HG02870 (cell line): ENCODE data around the gene GALNT12.

Experiments
- ATAC-seq: cut with Tn5 transposase; IDR thresholded peaks from one replicate; pipeline ENCODE4 v1.9.1; 2021; ENCODE audit warnings: mild to moderate bottlenecking, moderate library complexity; ENCODE audit not compliant: unreplicated experiment

Gene GALNT12

DNA sequence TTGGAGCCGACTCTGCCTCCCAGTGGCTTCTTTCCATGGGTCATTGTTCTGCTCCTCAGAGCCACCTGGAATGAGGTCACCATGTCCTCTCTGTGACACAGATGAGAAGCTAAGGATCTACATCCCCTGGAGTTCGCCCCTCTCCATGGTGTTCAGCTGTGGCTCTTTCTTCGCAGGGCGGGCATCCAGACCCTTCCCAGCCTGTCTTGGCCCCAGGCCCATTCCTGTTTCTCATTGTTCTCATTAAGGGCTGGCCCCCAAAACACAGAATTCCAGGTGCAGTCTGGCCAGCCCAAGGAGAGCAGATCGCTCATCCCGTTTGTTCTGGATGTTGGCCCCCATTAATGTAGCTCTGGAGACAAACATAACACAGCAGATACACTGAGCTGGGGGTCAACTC is 69.8 kb downstream of the GALNT12 start:
- no peak for ATAC-seq

DNA sequence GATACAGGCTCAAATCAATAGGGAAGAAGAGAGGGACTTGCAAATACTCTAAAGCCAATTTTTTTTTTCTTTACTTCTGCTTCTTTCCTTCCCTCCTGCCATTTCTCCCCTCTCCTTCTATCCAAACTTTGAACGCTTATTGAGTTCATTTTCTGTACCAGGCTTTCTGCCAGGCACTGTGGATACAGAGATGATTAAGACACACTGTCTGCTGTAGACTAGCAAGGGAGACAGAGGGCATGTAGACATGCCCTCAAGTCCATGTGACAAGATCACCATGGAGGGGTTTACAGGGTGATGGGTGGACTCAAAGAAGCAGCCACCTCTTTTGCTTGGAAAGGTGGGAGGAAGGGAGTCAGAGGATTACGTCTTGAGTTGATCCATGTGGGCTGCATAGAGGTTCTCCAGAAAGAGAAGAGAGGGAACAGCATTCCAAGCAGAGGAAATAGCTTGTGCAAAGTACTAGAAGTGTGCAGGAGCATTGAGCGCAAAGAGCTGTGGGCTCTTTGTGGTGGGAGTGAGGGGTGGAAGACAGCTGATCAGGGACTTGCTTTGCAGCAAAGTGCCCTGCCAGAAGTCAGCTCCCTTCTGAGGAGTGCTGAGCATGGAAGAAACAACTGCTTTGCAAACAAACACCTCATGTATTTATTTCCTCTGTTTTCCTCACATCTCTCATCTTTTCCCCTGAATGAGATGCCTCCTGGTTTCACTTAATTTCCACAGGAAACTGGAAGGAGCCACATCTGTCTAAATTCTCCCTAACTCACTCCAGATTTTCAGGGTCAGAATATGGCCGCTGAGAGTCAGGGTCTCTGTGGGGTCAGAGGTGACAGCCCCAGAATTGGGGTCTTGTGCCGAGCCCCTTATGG is 71.9 kb downstream of the GALNT12 start:
- no peak for ATAC-seq

- no peak for ATAC-seq
Observed at GRCh38 chr9:98879963-98880310, 72.5 kb downstream of the GALNT12 start.

DNA sequence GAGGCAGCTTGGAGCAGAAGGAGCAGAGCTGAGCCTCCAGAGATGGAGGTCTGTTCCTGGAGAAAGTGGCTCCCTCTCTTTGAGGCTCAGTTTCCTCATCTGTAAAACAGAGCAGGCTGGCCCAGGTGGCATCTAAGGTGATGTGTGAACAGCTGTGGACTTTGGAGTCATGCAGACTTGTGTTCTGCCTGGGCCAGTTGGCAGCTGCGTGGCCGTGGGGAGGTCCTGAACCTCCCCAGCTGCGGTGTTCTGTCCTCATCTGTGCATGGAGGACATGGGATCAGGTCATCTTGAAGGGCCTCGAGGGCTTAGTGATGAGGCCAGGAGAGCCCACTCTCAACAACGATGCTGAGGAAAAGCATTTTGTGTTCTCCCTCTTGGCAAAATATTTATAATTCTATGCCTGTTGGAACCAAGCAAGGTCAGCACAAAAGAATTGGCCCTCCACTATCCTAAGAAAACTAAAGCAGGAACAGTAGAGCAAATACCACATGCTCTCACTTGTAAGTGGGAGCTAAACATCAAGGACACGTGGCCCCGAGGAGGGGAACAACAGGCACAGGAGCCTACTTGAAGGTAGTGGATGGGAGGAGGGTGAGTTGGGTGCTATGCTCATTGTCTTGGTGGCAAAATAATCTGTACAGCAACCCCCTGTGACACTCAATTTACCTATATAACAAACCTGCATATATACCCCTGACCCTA is 73.0 kb downstream of the GALNT12 start:
- no peak for ATAC-seq

GRCh38 chr9:98881356-98881755 is 73.9 kb downstream of the GALNT12 start:
- ATAC-seq, result no peak

- ATAC-seq, result no peak
Observed at GRCh38 chr9:98881836-98882568, 74.5 kb downstream of the GALNT12 start.

DNA sequence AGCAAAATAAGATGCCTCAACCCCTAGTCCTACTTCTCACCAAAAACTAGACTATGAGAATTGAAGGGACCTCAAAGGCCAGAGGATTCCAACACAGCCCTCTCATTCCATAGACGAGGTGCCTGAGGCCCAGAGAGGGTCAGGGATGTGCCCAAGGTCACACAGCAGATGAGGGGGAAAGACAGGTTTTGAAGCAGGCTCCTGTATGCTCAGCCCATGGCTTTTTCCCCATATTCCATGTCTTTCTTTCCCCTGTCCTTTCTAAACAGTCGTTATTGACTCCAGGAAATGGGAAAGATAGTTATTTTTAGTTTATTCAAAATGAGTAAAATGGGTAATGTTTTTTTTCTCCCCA is 75.1 kb downstream of the GALNT12 start:
- no peak for ATAC-seq

- no peak for ATAC-seq
Observed at GRCh38 chr9:98883276-98883675, 75.8 kb downstream of the GALNT12 start.

- ATAC-seq, result no peak
Observed at GRCh38 chr9:98884849-98885248, 77.4 kb downstream of the GALNT12 start.

DNA sequence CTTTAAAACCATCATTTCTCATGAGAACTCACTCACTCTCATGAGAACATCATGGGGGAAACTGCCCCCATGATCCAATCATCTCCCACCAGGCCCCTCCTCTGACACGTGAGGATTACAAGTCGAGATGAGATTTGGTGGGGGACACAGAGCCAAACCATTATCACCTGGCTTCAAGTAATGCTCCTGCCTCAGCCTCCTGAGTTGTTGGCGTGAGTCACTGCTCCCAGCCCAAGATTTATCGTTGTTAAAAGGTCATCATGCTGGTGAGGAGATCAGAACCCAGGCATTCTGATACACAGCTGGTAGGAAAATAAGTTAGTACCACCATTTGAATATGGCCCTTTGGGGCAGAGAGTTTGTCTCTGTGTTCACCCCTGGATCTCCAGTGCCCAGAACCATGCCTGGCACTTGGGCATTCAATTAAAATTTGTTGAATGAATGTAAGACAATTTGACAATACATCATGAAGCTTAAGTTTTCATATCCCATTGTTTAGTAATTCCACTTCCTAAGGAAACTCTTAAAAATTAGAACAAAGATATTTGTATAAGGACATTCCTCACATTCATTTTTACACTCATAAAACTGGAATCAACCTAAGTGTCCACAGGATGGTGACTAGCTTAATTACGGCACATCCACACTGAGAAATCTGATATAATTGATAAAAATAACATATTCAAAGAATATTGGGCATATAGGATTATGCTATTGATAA is 78.3 kb downstream of the GALNT12 start:
- ATAC-seq, result no peak

DNA sequence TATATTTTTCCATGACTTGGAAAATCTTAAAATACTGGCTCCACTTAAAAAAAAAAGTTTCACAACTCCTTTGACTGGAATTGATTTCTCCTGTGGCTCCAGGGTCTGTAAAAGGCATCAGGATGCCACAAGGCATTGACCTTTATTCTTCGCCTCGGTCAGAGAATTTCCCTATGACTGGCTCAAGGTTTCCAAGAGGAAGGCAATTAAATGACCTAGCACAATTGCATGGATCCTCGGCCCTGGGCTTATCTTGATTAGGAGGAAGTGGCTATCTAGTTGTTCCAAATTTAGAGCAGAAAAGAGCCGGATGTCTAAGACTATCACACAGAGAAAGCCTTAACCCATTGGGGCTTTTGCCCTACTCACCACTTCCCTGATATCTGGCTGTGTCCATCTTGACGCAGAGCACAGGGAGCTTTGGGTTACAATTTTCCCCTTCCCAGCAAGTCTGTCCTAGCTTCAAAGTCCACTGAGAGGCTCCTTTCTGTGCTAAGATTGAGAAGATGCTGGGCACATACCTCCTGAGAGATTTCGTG is 79.3 kb downstream of the GALNT12 start:
- ATAC-seq, result no peak

DNA sequence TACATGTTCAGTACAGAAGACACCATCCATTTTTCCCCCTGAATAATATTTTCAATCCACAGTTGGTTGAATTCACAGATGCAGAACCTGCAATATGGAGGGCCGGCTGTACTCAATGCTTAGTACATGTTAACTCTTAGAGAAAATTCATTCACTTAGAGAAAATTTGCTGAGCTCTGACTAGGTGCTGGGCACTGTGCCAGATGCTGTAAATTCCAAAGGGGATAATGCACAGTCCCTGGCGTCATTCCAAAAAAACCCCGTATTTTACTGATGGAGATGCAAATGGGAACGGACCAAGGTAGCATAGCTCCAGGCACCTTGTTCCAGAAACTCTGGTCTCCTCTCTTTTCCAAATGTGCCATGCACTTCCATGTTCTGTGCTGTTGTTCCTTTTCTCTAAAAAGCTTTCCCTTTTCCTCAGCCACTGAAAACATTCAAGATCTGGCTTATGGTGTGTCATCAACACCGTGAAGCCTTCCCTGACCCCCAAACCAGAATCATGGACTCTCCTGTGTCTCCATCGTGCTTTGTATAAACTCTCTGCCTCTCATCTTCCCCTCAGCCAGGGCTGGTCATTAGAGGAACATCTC is 80.5 kb downstream of the GALNT12 start:
- no peak for ATAC-seq

DNA sequence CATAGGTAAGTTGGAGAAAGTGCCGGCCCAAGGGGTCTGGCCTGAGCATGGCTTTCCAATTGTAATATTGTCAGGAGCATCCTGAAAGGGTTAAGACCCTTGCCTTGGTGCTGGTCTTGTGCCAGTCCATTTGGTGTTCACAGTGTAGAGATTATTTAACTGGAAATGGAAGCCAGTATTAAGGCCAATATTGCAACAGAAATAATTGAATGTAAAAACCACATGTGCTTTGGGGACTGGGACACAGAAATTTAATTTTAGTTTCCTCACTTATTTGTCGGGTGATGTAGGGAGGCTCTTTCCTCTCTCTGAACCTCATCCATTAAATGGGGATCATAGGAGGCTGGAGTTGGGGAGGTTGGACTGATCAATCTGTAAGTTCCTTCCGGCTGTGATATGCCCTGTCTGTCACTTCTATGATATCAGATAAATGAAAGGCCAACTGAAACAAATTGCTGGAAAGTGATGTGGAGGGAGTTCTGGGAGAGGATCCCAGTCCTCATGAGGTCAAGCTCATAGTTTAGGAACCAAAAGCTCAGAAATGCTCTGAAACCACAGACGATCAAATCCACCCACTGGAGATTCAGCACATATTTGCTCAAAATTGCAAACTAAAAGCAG is 81.4 kb downstream of the GALNT12 start:
- no peak for ATAC-seq

DNA sequence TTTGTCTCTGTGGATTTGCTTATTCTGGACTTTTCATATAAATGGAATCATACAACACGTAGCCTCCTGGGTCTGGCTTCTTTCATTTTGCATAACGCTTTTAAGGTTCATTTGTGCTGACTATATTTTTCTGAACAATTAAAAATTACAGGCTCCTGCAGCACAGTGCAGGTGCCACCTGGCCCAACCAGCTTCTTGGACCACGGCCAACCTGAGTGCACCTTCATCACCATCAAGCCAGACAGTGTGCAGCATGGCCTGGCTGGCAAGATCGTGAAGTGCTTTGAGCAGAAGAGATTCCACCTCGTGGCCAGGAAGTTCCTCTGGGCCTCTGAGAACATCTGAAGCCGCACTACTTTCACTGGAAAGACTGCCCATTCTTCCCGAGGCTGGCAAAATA is 82.8 kb downstream of the GALNT12 start:
- ATAC-seq, result no peak

DNA sequence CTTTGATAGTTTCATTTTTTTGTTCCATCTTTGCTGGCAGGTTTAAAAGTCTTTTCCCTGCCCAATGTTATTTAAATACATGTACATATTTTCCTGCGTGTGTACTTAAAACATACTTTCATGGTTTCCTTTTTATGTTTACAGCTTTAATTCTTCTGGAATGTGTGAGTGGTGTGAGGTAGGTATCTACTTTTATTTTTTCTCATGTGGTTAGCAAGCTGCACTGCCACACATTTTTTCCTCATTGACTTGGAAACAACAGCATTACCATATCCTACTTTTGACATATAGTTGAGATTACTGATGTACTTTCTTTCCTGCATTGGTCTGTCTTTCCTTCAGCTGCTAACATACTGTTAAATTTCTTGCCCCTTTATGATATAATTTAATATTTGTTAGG is 84.8 kb downstream of the GALNT12 start:
- no peak for ATAC-seq

GRCh38 chr9:98892690-98893089 is 85.2 kb downstream of the GALNT12 start:
- no peak for ATAC-seq

DNA sequence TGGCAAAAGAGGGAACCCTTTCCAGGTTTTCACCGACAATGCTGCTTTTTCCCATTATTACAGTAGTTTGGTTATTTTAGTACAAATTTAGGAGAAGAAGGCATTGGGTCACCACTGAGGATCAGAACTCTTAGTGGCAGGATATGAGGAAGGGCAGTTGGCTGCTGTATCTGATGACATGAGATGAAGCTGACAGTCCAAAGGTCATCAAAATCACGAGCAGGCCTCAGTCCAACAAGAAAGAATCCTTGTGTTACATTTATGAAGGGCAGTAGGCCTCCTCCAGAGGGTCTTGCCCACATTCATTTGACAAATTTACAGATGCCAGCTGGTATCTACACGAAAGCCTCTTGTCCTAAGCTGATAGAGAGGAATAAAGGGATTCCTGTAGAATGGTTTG is 86.7 kb downstream of the GALNT12 start:
- ATAC-seq, result no peak

- no peak for ATAC-seq
Observed at GRCh38 chr9:98894761-98895160, 87.3 kb downstream of the GALNT12 start.

DNA sequence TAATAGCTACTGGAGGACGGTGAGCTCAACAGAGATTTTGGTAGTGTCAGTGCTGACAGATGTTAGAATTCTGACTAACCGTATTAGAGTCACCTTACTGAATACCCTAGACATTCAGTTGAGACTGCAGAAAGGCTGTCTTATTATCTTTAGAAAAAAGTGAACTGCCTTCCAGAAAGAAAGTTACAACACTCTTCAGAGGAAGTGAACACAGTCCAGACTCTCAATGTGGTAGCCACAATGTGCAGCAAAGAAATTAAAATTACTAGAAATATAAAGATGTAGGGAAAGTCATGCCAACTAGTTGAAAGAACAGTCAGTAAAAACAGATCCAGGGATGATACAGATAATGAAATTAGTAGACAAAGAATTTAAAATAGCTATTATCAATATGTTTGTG is 89.2 kb downstream of the GALNT12 start:
- ATAC-seq, result no peak

GRCh38 chr9:98897745-98898144 is 90.3 kb downstream of the GALNT12 start:
- no peak for ATAC-seq
